ENCODE data around the gene KDM5B.

DNA sequence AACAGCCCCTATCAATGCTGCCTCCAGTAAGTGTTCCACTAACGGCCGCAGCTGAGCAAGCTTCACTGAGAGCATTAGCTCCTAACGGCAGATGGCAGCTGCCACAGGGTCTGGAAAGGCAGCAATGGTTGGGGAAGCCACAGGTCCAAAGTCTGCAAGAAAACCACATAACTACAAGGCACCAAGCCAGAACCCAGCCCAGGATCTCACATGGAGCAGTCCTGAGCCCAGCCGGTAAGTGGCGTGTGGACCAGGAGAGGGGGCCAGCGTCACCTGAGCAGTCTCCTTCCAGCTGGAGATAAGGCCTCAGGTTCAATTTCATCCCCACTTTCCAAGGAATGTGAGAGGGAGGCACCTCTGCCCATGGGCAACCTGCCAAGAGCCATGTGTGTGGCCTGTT, 111.2 kb downstream of the KDM5B start:
- TF ChIP-seq EP300 (IDR thresholded peaks at IDR 0.05; ENCODE audit: borderline replicate concordance in 1 of 2, low read depth in 1 of 2, low read length in 1 of 2) = no peak
- no peak for TF ChIP-seq SIN3A (IDR thresholded peaks at IDR 0.05; ENCODE audit: borderline replicate concordance, low read depth, low read length)
- TF ChIP-seq, protein P1, sequence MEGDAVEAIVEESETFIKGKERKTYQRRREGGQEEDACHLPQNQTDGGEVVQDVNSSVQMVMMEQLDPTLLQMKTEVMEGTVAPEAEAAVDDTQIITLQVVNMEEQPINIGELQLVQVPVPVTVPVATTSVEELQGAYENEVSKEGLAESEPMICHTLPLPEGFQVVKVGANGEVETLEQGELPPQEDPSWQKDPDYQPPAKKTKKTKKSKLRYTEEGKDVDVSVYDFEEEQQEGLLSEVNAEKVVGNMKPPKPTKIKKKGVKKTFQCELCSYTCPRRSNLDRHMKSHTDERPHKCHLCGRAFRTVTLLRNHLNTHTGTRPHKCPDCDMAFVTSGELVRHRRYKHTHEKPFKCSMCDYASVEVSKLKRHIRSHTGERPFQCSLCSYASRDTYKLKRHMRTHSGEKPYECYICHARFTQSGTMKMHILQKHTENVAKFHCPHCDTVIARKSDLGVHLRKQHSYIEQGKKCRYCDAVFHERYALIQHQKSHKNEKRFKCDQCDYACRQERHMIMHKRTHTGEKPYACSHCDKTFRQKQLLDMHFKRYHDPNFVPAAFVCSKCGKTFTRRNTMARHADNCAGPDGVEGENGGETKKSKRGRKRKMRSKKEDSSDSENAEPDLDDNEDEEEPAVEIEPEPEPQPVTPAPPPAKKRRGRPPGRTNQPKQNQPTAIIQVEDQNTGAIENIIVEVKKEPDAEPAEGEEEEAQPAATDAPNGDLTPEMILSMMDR (IDR thresholded peaks at IDR 0.05) = no peak
- TF ChIP-seq, protein P2, sequence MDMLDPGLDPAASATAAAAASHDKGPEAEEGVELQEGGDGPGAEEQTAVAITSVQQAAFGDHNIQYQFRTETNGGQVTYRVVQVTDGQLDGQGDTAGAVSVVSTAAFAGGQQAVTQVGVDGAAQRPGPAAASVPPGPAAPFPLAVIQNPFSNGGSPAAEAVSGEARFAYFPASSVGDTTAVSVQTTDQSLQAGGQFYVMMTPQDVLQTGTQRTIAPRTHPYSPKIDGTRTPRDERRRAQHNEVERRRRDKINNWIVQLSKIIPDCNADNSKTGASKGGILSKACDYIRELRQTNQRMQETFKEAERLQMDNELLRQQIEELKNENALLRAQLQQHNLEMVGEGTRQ (IDR thresholded peaks at IDR 0.05; ENCODE audit: borderline replicate concordance, low read depth, low read length) = no peak
- TF ChIP-seq, protein P3, sequence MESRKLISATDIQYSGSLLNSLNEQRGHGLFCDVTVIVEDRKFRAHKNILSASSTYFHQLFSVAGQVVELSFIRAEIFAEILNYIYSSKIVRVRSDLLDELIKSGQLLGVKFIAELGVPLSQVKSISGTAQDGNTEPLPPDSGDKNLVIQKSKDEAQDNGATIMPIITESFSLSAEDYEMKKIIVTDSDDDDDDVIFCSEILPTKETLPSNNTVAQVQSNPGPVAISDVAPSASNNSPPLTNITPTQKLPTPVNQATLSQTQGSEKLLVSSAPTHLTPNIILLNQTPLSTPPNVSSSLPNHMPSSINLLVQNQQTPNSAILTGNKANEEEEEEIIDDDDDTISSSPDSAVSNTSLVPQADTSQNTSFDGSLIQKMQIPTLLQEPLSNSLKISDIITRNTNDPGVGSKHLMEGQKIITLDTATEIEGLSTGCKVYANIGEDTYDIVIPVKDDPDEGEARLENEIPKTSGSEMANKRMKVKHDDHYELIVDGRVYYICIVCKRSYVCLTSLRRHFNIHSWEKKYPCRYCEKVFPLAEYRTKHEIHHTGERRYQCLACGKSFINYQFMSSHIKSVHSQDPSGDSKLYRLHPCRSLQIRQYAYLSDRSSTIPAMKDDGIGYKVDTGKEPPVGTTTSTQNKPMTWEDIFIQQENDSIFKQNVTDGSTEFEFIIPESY (IDR thresholded peaks at IDR 0.05; ENCODE audit: borderline replicate concordance, low read depth) = no peak
- TF ChIP-seq, protein P4, sequence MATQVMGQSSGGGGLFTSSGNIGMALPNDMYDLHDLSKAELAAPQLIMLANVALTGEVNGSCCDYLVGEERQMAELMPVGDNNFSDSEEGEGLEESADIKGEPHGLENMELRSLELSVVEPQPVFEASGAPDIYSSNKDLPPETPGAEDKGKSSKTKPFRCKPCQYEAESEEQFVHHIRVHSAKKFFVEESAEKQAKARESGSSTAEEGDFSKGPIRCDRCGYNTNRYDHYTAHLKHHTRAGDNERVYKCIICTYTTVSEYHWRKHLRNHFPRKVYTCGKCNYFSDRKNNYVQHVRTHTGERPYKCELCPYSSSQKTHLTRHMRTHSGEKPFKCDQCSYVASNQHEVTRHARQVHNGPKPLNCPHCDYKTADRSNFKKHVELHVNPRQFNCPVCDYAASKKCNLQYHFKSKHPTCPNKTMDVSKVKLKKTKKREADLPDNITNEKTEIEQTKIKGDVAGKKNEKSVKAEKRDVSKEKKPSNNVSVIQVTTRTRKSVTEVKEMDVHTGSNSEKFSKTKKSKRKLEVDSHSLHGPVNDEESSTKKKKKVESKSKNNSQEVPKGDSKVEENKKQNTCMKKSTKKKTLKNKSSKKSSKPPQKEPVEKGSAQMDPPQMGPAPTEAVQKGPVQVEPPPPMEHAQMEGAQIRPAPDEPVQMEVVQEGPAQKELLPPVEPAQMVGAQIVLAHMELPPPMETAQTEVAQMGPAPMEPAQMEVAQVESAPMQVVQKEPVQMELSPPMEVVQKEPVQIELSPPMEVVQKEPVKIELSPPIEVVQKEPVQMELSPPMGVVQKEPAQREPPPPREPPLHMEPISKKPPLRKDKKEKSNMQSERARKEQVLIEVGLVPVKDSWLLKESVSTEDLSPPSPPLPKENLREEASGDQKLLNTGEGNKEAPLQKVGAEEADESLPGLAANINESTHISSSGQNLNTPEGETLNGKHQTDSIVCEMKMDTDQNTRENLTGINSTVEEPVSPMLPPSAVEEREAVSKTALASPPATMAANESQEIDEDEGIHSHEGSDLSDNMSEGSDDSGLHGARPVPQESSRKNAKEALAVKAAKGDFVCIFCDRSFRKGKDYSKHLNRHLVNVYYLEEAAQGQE (IDR thresholded peaks at IDR 0.05; ENCODE audit: low read depth, low read length) = no peak
- no peak for TF ChIP-seq RFX5 (IDR thresholded peaks at IDR 0.05; ENCODE audit: low read length)
- no peak for TF ChIP-seq GATA2 (CRISPR knock-in tag; IDR thresholded peaks at IDR 0.05)
- TF ChIP-seq RAD21 (IDR thresholded peaks at IDR 0.05; ENCODE audit: low read length) = no peak
- no peak for TF ChIP-seq YY1 (IDR thresholded peaks at IDR 0.05; ENCODE audit: low read depth)
- TF ChIP-seq POLR2AphosphoS5 (IDR thresholded peaks at IDR 0.05; ENCODE audit: low read depth, low read length) = no peak
